Peyer's patch (tissue), 4 donors: ENCODE results near the gene BRI3BP. TPM values are rescaled to one million over a fixed set of nuclear protein-coding genes. Genes with fewer than 3 reads are reported as not detected.

Experiments
- DNase-seq, 3 donors: peaks; one replicate each; pipeline ENCODE4 v3.0.0-alpha.2; 2017 to 2019
- H3K27ac ChIP-seq, 4 donors: fragments of 200-600 bp; sonication (generic); one replicate each; pipeline ENCODE4 v1.5.1; 2016 to 2019
- H3K27me3 ChIP-seq, 2 donors: fragments of 200-600 bp; sonication (generic); one replicate each; pipeline ENCODE4 v1.5.1; 2019
- H3K36me3 ChIP-seq, 3 donors: fragments of 200-600 bp; sonication (generic); one replicate each; pipeline ENCODE4 v1.5.1; 2016 to 2019
- H3K4me1 ChIP-seq, 4 donors: fragments of 200-600 bp; sonication (generic); one replicate each; pipeline ENCODE4 v1.5.1; 2016 to 2019
- H3K4me3 ChIP-seq, 4 donors: fragments of 200-600 bp; sonication (generic); 1 replicate in 3 of 4; 2 replicates in 1 of 4; pipeline ENCODE4 v1.5.1; 2016 to 2019; ENCODE audit warnings: mild to moderate bottlenecking in 1 of 4
- H3K9me3 ChIP-seq, 4 donors: fragments of 200-600 bp; sonication (generic); one replicate each; pipeline ENCODE4 v1.5.1; 2016 to 2019; ENCODE audit warnings: mild to moderate bottlenecking in 1 of 4
- POLR2A ChIP-seq, 2 donors: fragments of 450-650 bp; IDR thresholded peaks; one replicate each; pipeline ENCODE4 v1.5.1; 2017; ENCODE audit warnings: antibody characterized with exemption in 2 of 2, mild to moderate bottlenecking in 2 of 2, moderate library complexity in 2 of 2
- total RNA-seq, 4 donors: library from RNA; depleted of rRNA; stranded (reverse); fragments of >200 nt; gene quantifications; one replicate each; pipeline ENCODE4 v1.1.0, GENCODE V29; 2016
- TF ChIP-seq, protein P1 (sequence below), 6 experiments: fragments of 450-650 bp in 4 of 6; fragments of 200-600 bp in 2 of 6; sonication (generic) in 1 of 6; IDR thresholded peaks; one replicate each; pipeline ENCODE4 v1.5.1; 2017 to 2019; ENCODE audit warnings: antibody characterized with exemption in 6 of 6, mild to moderate bottlenecking in 3 of 6, moderate library complexity in 1 of 6

BRI3BP gene
- total RNA-seq, 4 donors from 2014 or later: 13.2 to 55.2 (median 41.8) TPM

DNA sequence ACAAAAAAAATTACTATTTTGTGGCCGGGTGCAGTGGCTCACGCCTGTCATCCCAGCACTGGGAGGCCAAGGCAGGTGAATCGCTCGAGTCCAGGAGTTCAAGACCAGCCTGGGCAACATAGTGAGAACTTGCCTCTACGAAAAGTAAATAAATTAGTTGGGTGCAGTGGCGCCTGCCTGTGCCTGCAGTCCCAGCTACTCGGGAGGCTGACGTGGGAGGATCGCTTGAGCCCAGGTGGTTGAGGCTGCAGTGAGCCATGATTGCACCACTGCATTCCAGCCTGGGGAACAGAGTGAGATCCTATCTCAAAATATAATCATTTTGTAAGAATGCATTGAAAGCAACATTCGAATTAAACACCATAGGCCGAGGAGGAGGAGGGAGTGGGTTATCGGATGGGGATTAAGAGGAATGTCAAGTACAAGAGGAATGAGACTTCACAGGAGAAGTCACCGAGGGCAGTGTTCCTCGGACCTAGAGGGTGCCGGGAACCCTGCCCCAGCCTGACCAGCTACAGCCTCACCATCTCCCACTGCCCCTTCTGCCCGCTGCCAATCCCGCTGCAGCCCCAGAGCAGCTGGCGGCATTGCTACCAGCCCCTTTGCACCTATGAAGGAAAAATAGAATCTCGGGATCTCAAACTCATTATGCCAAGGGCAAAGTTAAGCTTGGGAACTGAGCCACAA is 39.2 kb downstream of the BRI3BP start:
- no peak for DNase-seq
- no peaks in the 10 kb centered on the region for H3K4me1 ChIP-seq
- no peak overlapping the region for H3K27ac ChIP-seq
- no peaks in the 10 kb centered on the region for H3K27me3 ChIP-seq
- peaks cover 0 to 3% (median 0%) of the 10 kb centered on the region in 4 donors for H3K9me3 ChIP-seq
- no peak for TF ChIP-seq POLR2A (IDR thresholded peaks at IDR 0.05)
- no peaks in the 10 kb centered on the region for H3K36me3 ChIP-seq
- H3K4me3 ChIP-seq: no peak overlapping the region

DNA sequence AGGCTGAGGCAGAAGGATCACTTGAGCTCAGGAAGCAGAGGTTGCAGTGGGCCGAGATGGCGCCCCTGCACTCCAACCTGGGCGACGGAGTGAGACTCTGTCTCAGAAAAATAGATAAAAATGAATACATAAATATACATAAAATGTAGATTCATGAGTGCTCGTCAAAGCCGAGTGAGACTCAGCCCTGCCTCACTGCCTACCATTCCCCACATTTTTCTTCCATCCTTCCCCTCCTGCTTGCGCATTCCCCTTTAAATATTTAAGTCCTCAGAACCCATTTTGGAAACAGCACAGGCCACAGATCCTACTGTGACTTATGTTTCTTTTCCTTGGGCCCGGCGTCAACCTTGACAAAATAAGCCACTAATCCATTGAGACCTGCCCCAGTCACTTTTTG is 39.8 kb downstream of the BRI3BP start:
- no peaks in the 10 kb centered on the region for H3K27me3 ChIP-seq
- no peak overlapping the region for H3K27ac ChIP-seq
- TF ChIP-seq, protein P1, sequence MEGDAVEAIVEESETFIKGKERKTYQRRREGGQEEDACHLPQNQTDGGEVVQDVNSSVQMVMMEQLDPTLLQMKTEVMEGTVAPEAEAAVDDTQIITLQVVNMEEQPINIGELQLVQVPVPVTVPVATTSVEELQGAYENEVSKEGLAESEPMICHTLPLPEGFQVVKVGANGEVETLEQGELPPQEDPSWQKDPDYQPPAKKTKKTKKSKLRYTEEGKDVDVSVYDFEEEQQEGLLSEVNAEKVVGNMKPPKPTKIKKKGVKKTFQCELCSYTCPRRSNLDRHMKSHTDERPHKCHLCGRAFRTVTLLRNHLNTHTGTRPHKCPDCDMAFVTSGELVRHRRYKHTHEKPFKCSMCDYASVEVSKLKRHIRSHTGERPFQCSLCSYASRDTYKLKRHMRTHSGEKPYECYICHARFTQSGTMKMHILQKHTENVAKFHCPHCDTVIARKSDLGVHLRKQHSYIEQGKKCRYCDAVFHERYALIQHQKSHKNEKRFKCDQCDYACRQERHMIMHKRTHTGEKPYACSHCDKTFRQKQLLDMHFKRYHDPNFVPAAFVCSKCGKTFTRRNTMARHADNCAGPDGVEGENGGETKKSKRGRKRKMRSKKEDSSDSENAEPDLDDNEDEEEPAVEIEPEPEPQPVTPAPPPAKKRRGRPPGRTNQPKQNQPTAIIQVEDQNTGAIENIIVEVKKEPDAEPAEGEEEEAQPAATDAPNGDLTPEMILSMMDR (IDR thresholded peaks at IDR 0.05): no peak
- H3K36me3 ChIP-seq: no peaks in the 10 kb centered on the region
- H3K9me3 ChIP-seq: peaks cover 0 to 3% (median 0%) of the 10 kb centered on the region in 4 donors
- no peaks in the 10 kb centered on the region for H3K4me1 ChIP-seq
- no peak overlapping the region for H3K4me3 ChIP-seq
- no peak for DNase-seq

DNA sequence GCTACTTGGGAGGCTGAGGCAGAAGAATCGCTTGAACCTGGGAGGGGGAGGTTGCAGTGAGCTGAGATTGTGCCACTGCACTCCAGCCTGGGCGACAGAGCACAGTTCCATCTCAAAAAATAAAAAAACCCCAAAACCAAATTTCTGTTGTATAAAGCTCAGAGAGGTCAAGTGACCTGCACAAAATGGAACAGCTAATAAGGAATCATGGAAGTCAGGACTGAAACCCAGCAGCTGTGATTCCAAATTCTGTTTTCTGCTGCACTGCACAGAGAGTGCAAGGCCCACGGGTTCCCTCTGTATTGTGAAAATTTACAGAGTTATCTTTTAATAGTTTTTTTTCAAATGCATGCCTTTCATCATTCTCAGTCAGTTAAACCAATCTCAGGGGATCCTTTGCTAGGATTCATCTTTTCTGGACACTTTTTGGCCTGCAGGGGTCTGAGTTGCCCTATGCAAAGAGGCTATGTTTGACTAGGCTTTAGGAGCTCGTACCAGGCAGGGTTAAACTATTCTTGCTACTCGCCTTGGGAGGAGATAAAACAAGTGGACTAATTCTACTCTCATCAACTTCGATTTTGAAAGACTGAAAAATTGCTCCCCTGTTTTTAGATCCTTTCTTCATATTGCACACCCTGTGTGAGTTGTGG is 45.7 kb downstream of the BRI3BP start:
- DNase-seq: no peak
- H3K9me3 ChIP-seq: peaks cover 0 to 3% (median 0%) of the 10 kb centered on the region in 4 donors
- no peaks in the 10 kb centered on the region for H3K36me3 ChIP-seq
- H3K27ac ChIP-seq: no peak overlapping the region
- no peaks in the 10 kb centered on the region for H3K4me1 ChIP-seq
- H3K4me3 ChIP-seq: no peak overlapping the region
- no peaks in the 10 kb centered on the region for H3K27me3 ChIP-seq
- TF ChIP-seq, protein P1 (IDR thresholded peaks at IDR 0.05): no peak
- no peak for TF ChIP-seq POLR2A (IDR thresholded peaks at IDR 0.05)

DNA sequence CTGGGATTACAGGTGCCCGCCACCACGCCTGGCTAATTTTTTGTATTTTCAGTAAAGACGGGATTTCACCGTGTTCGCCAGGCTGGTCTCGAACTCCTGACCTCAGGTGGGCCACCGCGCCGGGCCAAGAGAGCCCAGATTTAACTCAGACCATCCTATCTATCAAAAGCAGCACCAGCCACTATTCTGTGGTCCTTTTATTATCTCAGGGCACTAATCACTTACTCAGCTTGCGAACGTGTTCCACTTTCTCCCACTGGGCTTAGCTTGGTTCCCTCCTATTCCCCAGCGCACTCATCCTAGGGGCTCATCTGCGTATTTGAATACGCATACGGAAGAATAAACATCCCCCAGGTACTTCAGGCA is 55.6 kb downstream of the BRI3BP start:
- H3K36me3 ChIP-seq: no peaks in the 10 kb centered on the region
- H3K9me3 ChIP-seq: no peaks in the 10 kb centered on the region
- H3K4me3 ChIP-seq: peak overlapping the region; percentile 44 to 67 (median 62)
- no peaks in the 10 kb centered on the region for H3K27me3 ChIP-seq
- peak overlapping the region; percentile 33 to 53 (median 42) for H3K27ac ChIP-seq
- no peak for DNase-seq
- TF ChIP-seq, protein P1 (IDR thresholded peaks at IDR 0.05): no peak
- no peak for TF ChIP-seq POLR2A (IDR thresholded peaks at IDR 0.05)
- peaks cover 0 to 5% (median 2%) of the 10 kb centered on the region in 4 donors for H3K4me1 ChIP-seq

DNA sequence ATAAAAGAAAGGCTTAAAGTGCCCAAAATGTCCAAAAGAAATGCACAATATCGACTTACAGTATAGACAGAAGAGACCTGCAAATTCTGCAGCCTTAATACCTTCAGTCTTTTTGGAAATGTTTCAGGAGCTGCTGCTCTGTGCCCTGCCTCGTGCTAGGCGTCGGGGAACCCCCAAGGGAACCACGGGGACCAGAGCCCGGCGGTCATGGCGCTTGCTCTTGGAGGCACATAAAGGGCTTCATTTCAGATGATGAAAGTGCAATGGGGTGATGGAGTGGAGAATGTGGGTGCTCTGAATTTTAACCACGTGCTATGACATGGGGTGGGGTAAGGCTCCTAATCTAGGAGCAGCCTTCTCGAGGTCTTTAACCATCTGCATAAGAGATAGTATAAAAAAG is 57.0 kb downstream of the BRI3BP start:
- H3K4me3 ChIP-seq: no peak overlapping the region
- H3K27ac ChIP-seq: no peak overlapping the region
- H3K36me3 ChIP-seq: no peaks in the 10 kb centered on the region
- no peaks in the 10 kb centered on the region for H3K27me3 ChIP-seq
- H3K4me1 ChIP-seq: peaks cover 0 to 5% (median 2%) of the 10 kb centered on the region in 4 donors
- H3K9me3 ChIP-seq: no peaks in the 10 kb centered on the region
- DNase-seq: no peak
- TF ChIP-seq, protein P1 (IDR thresholded peaks at IDR 0.05): no peak
- TF ChIP-seq POLR2A (IDR thresholded peaks at IDR 0.05): no peak

DNA sequence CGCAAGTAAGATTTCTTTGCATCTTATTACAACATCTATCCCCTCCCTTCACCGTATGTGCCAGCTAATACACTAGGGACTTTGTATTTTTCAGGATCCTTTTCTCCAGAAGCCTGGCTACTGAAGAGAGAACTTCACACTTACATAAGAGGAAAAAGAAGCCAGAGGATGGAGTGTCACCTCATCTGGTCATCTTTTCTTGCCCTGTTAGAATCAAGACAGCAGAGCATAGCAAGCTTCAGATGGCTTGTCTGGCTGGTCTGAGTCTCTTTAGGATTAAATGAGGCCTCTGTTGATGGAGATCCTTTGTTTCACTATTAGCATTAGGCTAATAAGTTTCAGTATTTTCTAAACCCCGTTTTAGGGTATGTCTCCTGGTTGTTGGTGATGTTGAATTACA is 57.4 kb downstream of the BRI3BP start:
- H3K36me3 ChIP-seq: no peaks in the 10 kb centered on the region
- TF ChIP-seq, protein P1 (IDR thresholded peaks at IDR 0.05): no peak
- TF ChIP-seq POLR2A (IDR thresholded peaks at IDR 0.05): no peak
- H3K27ac ChIP-seq: no peak overlapping the region
- no peak overlapping the region for H3K4me3 ChIP-seq
- no peaks in the 10 kb centered on the region for H3K27me3 ChIP-seq
- DNase-seq: no peak
- no peaks in the 10 kb centered on the region for H3K9me3 ChIP-seq
- peaks cover 0 to 5% (median 2%) of the 10 kb centered on the region in 4 donors for H3K4me1 ChIP-seq
